ENCODE results near the gene CASS4. TPM values are rescaled to one million over a fixed set of nuclear protein-coding genes. Genes with fewer than 3 reads are reported as not detected.

CASS4 gene
- polyA plus RNA-seq, 1 donor, result 7.0 TPM

GRCh38 chr20:56422824-56423189 lies 10.7 kb downstream of the CASS4 start:
- DNase-seq (ENCODE audit: low read depth), result no peak

DNA sequence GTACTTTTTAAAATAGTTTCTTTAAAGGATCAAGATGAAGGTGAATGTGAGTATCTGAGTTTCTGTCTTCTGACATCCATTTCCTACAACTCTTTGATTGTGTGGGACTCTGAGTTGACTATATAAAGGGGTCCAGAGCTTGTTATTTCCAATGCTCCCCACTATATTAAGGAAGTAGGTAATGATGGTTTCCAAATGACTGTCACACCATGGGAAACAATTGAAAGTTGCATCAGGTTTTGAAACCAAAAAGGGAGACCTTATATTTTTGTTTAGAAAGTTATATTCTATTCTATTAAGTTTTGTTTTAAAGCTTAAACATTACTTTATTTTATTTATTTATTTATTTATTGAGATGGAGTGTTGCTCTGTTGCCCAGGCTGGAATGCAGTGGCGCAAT lies 11.2 kb downstream of the CASS4 start:
- DNase-seq (ENCODE audit: low read depth), result no peak

DNA sequence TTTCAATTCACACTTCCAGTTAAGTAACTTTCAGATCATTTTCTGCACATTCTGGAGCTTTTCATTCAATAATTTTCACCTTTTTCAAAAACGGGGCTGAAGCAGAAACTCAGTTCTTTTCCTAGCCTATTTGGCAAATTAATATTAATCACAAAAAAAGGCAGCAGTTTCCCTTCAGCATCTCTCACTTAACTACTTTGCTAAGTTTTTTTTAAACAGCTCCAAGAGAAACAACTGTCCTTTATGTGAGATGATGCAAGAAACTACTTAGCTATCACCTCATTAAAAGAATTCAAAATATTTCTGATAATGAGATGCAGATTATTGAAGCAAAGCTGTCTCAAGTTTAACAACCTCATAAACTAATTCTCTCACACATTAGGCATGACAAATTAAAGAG lies 11.8 kb downstream of the CASS4 start:
- no peak for DNase-seq (ENCODE audit: low read depth)

GRCh38 chr20:56424931-56425330 lies 12.9 kb downstream of the CASS4 start:
- DNase-seq (ENCODE audit: low read depth), result no peak

DNA sequence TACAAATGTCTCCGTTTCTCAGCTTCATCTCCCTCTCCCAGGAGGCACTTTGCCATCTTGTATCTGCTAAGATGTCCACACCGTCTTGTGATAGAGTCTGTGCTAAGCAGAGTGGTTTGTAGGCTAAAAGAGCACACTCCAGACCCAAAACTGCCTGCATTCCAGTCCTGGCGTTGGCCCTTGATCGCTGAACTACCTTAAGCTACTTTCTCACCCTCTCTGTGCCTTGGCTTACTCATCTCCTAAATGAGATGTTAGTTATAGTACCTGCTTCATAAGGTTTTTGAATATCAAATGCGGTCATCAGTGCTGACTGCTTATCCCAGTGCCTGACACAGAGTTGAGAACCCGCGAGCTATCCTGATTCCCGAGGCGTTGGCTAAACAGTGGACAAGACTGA lies 14.0 kb downstream of the CASS4 start:
- DNase-seq (ENCODE audit: low read depth), result no peak

GRCh38 chr20:56426926-56427325 lies 14.9 kb downstream of the CASS4 start:
- no peak for DNase-seq (ENCODE audit: low read depth)

GRCh38 chr20:56427797-56428196 lies 15.7 kb downstream of the CASS4 start:
- no peak for DNase-seq (ENCODE audit: low read depth)

GRCh38 chr20:56428410-56428809 lies 16.4 kb downstream of the CASS4 start:
- DNase-seq (ENCODE audit: low read depth), result no peak

DNA sequence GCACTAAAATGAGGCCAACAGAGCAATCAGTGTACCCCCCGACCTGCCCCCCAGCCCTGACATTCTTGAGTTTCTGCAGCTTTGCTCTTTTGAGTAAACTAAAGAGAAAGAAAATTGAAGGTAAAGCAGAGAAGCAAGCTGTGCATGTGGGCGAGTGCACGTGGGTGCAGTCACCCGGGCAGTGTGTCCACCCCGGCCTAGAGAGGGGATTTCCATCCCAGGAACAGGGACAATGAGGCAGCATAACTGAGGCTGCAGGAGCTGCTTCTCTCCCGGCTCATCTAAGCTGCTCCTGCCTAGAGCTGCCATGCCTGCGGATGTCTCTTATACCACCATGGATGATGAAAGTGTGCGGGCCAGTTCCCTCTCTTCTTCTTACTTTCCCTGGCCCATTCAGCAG lies 16.8 kb downstream of the CASS4 start:
- no peak for DNase-seq (ENCODE audit: low read depth)

- DNase-seq (ENCODE audit: low read depth), result no peak
Measured at GRCh38 chr20:56429502-56429901, 17.4 kb downstream of the CASS4 start.

DNA sequence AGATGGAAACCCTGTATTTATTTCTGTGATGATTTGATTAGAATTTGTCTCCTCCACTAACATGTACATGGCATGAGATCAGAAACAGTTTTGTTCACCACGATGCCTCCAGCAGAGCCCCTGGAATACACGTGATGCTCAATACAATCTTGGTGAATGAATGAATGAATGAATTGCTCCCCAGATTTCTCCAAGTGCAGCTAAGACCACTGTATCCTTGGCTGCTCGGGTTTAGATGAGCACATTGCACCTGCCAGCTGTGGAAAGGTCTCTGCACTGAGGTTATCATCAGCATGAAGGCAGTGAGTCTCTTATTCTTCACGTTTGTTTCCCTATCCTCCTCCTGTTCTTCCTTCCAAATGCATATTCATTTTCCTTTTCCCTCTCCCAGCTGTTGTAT lies 17.9 kb downstream of the CASS4 start:
- no peak for DNase-seq (ENCODE audit: low read depth)

GRCh38 chr20:56430461-56430860 lies 18.4 kb downstream of the CASS4 start:
- DNase-seq (ENCODE audit: low read depth), result no peak

DNA sequence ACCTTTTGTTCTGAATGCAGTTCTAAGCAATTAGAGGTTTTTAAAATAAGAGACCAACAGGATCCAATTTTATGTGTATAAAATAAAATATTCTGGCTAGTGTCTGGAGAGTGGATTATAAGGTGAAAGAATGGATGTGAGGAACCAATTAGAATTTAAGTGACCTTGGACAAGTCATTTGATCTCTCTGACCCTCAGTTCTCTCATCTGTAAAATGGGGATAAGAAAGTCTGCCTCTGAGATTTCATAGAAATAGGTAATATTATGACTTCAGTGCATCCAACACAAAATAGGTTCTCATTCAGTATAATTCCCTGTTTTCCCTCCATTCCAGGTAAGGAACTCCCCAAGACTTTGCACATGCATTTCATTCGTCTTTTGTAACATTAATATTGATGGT lies 18.9 kb downstream of the CASS4 start:
- DNase-seq (ENCODE audit: low read depth), result no peak

- no peak for DNase-seq (ENCODE audit: low read depth)
Measured at GRCh38 chr20:56431471-56431870, 19.4 kb downstream of the CASS4 start.

GRCh38 chr20:56433221-56433879 lies 21.3 kb downstream of the CASS4 start:
- DNase-seq (ENCODE audit: low read depth), result no peak

DNA sequence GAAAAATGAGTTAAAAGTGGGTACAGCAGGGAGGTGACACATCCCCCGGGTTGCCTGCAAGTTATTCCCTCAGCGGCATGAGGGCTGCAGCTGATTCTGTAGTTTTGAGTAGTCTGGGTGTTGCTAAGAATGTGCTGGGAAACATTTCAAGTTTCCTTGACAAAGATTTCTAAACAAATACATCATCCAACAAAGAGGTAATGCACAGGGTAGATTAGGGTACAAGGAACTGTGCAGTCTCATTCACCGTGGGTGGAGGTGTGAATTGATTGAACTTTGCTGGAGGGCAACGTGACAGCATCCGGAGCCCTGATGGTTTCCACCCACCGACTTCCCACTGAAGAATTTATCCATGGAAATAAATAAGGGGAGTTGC lies 21.8 kb downstream of the CASS4 start:
- DNase-seq (ENCODE audit: low read depth), result no peak

- DNase-seq (ENCODE audit: low read depth), result no peak
Measured at GRCh38 chr20:56437196-56437960, 25.3 kb downstream of the CASS4 start.

DNA sequence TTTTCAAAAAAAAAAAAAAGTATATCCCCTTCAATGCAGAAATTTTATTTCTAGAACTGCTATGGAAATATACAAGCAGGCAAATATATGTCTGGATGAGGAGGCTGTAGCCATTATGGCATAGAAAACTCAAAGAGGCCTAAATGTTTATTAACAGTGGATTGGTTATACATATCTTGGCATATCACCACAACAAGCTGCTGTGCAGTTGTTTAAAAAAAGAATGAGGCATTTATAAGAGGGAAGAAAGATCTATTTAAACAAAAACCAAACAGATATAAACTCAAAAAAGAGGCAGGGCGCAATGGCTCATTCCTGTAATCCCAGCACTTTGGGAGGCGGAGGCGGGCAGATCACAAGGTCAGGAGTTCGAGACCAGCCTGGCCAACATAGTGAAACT lies 26.2 kb downstream of the CASS4 start:
- no peak for DNase-seq (ENCODE audit: low read depth)

- no peak for DNase-seq (ENCODE audit: low read depth)
Measured at GRCh38 chr20:56439771-56440291, 27.8 kb downstream of the CASS4 start.

DNA sequence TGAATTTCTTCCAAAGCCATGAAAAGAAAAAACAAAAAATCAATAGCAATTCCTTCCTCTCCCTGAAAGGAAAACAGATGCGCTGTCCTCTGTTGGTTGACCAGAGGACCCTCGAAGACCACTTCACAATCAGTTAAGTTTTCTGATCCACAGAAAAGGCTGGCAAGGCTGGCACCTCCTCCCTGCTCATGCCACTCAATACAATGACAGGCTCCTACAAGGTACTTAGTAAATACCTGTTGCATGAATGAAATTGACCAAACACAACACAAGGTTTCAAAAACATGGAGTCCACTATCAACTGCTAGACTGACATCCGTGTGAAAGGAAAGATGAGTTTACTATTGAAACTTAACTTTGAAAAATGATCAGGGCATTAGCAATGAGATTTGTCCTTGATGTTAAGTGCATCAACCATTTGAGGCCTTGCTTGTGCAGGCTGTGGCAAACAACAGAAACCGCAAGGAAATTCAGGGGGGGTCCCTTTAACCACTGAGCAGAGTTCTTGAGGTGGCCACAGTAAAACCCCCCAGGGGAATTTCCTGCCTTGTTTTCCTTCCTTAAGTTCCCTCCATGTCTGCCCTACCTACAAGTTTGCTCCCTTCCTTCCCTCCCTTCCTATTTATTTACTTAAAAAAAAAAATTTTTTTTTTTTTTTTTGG lies 28.4 kb downstream of the CASS4 start:
- DNase-seq (ENCODE audit: low read depth), result no peak

DNA sequence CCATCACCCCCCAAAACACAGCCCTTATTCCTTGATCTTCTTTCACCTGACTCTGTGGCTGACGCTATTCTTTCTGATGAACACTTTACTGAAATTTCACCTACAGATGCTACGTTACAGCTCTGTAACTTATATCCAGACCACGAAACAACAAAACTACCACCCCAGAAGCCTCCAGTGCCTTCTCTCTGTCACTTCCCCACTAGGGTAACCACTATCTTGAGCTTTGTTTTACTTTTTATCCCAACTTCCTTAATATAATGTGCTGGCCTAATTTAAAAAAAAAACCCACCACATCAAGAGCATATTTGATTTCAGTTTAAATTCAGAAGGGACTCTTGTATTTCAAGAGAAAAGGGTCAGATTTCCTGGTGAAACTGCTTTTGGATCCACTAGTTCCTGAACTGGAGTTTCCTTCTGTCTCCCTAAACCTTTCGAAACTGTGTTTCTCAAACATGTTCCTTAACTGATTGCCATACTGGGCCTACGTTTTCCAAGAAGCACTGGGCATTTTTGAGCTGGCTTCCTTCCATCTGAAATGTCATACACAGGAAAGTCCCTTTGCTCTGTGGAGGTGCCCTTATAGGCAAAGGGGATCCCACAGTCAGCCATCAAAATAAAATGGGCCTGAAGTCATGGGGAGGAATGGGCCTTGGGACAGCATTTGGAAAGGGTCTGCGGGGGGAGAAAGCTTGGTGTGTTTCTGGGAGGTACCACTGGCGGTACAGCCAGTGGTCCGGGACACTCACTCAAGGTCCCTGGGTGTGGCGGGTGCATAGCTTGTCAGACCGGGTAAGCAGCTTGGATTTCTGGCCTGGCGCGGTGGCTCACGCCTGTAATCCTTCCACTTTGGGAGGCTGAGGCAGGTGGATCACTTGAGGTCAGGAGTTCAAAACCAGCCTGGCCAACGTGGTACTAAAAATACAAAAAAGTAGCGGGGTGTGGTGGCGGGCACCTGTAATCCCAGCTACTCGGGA lies 30.6 kb downstream of the CASS4 start:
- no peak for DNase-seq (ENCODE audit: low read depth)

All from forelimb muscle (tissue), 1 donor.